Measurements from ENCODE around the gene PROC.

Gene PROC

DNA sequence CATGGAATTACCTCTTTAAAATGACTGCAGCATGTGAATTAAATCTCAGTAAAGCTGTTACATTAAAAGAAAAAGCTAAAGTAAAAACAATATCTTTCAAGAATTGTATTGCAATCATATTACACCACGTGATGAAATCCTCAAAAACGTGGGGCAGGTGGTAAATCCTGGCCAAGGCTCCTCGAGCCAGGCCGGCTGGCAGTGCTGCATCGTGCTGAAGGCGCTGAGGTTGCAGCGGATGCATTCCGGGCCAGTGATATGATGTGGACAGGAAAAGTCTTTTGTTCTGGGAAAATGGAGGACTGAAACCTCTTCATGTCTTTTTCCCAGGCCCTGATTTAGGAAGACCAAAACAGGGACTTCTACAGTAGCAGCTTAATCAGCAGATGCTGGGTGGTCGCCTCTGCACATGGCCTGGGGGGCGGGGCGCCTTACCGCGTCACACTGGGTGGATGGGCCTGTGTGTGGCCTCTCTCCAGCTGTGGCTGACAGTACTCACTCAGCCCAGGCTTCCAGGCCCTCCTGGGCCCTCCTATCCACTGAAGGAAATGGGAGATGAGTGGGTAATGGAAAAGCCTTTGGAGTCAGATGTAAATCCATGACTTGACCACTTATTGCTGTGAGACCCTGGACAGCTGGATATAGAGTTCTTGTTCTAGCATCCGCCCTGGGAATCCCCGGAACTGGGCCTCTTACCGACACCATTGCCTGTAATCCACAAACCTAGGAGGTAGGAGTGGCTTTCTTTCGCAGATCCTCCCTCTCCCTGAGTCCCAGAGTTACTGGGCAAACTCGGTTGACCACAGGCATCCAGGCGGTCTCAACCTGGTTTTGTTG lies 45.1 kb downstream of the PROC start:
- no peak for DNase-seq

DNA sequence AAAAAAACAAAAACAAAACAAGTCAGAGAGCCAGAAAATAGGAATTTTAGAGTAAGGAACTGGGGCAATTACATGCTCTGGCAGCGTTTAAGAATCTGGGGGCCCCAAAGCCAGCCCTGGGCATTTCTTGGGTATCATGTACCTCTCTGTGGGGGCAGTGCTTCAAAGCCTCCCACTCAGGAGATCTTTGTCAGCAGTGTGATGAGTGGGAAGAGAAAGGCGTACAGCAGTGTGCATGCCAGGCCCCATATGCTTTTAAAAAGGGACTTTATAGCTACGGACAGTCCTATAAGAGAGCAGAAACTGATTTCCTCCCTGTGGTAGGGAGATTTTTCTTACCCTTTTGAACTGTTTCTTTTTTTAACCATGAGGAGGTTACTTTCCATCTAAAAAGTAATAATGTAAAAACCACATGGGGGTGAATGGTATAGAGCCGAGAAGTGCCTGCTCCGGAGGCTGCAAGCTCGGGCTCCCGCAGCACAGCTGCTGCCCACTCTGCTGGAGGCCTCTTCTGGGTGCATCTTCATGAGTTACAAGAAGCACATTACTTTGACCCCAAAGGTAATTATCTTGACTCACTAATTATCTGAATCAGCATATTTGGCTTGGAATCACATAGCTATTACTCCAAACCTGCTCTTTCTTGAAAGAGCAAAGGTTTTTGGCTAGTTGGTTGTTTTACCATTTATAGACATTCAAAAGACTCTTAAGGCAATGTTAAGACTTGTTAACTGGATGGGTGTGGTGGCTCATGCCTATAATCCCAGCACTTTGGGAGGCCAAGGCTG lies 46.4 kb downstream of the PROC start:
- no peak for DNase-seq

DNA sequence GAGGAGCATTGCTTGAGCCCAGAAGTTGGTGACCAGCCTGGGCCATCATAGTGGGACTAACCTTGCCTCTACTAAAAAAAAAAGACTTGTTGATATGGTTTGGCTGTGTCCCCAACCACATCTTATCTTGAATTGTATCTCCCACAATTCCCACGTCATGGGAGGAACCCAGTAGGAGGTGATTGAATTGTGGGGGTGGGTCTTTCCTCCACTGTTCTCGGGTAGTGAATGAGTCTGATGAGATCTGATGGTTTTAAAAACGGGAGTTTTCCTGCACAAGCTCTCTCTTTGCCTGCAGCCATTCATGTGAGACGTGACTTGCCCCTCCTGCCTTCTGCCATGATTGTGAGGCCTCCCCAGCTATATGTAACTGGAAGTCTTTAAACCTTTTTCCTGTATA lies 47.0 kb downstream of the PROC start:
- no peak for DNase-seq

DNA sequence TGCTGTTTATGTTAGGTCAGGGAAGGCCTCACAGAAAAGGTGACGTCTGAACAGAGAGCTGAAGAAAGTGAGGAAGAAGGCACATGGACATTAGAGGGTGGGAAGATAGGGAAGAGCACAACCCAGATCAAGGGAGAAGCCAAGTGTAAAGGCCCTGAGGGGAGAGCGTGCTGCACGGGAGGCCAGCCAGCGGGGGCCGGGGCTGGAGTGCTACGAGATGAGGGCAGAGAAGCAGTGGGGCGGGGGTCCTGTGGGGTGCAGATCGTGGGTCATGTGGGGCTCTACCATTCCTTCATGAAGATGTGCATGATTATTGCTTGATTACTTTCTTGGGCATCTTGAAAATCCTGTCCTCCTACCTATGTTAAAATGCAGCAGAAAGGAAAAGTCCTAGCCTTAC lies 50.8 kb downstream of the PROC start:
- DNase-seq: no peak

DNA sequence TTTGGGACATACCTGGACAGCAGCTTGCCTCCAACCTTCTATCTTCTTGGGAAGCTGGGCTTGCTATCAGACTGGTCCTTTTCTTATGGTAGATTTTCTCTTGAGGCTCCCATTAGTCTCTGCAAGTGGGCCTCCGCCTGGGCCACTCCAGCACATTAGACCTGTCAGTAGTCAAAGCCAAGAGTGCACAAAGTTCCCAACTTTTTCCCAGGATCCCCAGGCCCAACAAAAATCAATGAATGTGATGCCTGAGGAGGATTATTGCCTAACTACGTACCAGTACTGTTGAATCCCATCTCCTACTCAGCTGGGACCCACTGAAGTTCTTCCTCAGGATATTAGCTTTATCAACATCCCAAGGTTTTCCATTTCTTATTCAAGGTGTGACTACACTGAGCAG lies 51.7 kb downstream of the PROC start:
- DNase-seq: no peak

DNA sequence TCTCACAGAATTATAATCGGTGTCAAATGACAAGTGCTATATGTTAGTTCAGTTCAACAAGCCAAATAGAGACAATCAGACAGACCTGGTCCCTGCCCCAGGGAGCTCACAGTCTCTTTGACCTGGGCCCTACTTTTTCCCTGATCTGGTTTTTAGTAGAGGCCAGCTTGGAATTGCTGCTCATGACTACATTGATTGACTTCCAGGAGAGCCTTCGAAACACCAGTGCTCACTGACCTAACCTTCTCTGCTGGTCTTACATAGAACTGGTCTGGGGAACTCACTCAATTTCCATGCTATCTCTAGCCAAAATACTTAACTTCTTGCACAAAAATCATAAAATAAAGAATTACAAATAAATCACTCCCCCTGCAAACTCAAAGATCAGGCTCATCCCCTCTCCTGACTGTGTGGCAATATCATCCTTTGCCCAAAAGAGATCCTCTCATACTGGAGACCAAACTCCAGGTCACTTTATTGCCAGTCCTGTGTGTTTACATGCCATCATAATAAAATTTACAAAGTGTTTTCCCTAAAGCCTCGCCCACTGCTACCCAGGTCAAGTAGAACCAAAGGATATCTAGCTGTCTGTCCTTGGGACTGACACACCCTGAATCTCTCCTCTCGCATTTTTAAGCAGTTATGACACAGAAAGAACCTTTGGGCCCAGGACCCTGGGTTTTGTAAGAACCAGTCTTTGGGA lies 53.2 kb downstream of the PROC start:
- DNase-seq: no peak

DNA sequence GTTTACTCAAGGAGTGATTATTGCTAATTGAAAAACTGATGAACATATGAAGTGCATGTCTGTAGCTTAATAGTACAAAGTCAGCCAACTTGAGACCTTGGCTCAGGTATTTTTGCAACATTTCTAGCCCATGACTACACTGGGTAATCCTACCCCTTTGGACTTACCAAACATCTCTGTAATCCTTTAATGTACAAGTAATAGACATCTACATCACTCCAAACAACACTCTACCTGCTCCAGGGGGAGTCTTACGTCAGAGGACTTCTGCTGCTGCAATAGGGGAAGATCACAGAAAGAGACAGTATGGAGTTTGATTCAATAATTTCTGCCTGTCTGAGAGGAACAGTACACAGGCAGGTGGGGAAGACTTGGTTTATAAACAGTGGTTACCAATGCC lies 54.0 kb downstream of the PROC start:
- DNase-seq: no peak

DNA sequence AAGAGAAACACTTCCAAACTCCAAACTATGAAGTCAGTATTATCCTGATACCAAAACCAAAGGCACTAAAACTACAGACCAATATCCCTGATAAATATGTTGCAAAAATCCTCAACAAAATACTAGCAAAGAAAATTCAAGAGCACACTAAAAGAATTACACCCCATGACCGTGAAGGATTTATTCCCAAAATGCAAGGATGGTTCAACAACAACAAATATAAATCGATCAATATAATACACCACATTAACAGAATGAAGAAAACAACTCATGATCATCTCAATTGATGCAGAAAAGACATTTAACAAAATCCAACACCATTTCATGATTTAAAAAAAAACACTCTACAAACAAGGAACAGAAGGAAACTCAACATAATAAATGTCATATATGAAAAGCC lies 57.6 kb downstream of the PROC start:
- no peak for DNase-seq

Data from suppressor macrophage (primary cell).